SH-SY5Y (cell line): ENCODE results near the gene KIF18B.

Experiments
- GATA2 ChIP-seq: IDR thresholded peaks from 2 replicates; pipeline ENCODE4 v1.6.1; 2011; ENCODE audit warnings: mild to moderate bottlenecking, low read depth, low read length
- GATA3 ChIP-seq: IDR thresholded peaks from 2 replicates; pipeline ENCODE4 v1.6.1; 2011; ENCODE audit warnings: low read depth, mild to moderate bottlenecking, low read length, moderate library complexity

GRCh38 chr17:44898768-44899073 lies 48.9 kb downstream of the KIF18B start:
- TF ChIP-seq GATA2, result no peak
- no peak for TF ChIP-seq GATA3
